ENCODE results near the gene COPA. TPM values are rescaled to one million over a fixed set of nuclear protein-coding genes. Genes with fewer than 3 reads are reported as not detected.
A peak's percentile ranks its signal among the peaks of the same experiment; 100 is the strongest.
"Not testable (repeated sequence)": the region's sequence is repeated elsewhere in the genome, so short reads cannot be mapped to it uniquely, and the experiment has no call there.

The COPA gene
- total RNA-seq (100 to 1,000 TPM; 128 to 132 TPM), polyA plus RNA-seq (100 to 1,000 TPM; 115 to 150 TPM)

DNA sequence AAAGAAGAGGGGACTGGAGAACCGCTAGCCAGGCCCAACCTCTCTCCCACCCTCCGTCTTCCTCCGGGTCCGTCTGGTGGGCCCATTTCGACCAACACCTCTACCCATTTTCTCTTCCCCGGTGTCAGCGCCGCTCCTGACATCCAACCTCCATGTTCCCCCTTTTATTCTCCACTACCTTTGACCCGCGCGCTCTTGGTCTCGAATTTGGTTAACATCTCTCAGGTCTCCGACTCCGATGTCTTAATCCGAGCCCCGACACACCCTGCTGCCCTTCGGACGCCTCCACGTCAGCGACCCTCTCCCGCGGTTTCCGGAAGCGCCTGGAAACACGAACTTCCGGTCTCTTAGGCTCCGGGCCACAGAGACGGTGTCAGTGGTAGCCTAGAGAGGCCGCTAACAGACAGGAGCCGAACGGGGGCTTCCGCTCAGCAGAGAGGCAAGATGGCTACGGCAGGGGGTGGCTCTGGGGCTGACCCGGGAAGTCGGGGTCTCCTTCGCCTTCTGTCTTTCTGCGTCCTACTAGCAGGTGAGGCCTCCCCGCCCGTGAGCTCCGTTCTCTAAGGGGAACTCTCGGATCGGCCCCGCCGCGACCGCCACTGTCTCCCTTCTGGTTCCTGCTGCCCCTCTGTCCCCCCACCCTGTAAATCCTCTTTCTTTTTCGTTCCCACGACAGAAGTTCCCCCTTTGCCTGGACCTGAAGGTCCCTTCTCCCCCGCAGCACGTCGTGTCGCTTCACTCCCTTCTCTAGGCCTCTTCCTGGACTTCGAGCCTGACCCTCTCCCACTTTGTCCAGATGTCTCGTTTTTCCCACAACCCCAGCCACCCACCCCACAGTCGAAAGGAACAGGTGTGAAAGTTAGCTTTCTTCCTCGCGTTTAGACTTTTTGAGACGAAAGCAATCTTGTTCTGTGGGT lies at the start of gene COPA, which contains the start of gene NCSTN:
Gene COPA (minus strand): TSS at position 298 of the 917 bp plus-strand sequence. CDS start 80 bp downstream, at position 218.
Gene NCSTN (plus strand): TSS at position 431 of the 917 bp plus-strand sequence. CDS start 14 bp downstream, at position 445.
- Mint-ChIP-seq H3K4me1 (peaks cover 35 to 67% (median 49%) of the 10 kb centered on the region in 4 donors), H3K27me3 (no peaks in the 10 kb centered on the region), H3K36me3 (peaks cover 23 to 65% of the 10 kb centered on the region in 2 donors), H3K4me3 (peak within 1 kb of the TSS; percentile 99 to 100 (median 100)), H3K9me3 (no peaks in the 10 kb centered on the region), H3K27ac (peak within 1 kb of the TSS; percentile 96 to 100 (median 100))
- ChIA-PET POLR2A (ENCODE audit: partially characterized antibody) (interaction anchor here (0.6 to 1.3 kb wide), 8 partner anchors 8 to 179 kb away, joined by 3 to 4 read pairs (median 3); partner anchors contain the start of gene SLAMF6), CTCF (ENCODE audit: partially characterized antibody) (interaction anchor here (1.2 to 4.5 kb wide), 3 partner anchors 11 to 52 kb away, joined by 3 to 19 read pairs (median 7); no protein-coding TSS in a partner anchor)
- Histone ChIP-seq H3K27me3 (ENCODE audit: insufficient read depth, low read length) (no peaks in the 10 kb centered on the region), H3K36me3 (ENCODE audit: insufficient read depth, low read length) (peaks cover 36% of the 10 kb centered on the region), H3K4me3 (ENCODE audit: low read length in 2 of 2) (peak within 1 kb of the TSS; percentile 77 to 96), H3K27ac (ENCODE audit: low read depth, low read length) (peak within 1 kb of the TSS; percentile 94), H3K4me1 (ENCODE audit: insufficient read depth, low read length) (peaks cover 44% of the 10 kb centered on the region), H3K9me3 (ENCODE audit: control insufficient read depth in 1 of 2, low read length in 2 of 2) (no peaks in the 10 kb centered on the region)
- intact Hi-C loops (cut with micrococcal nuclease): loop anchor here (1.0 to 10.0 kb wide), 5 partner anchors 58 to 724 kb away; partner anchors contain the start of genes ARHGAP30, DCAF8, PEX19 and SLAMF6
- DNase-seq: peak; percentile 89 to 95 (median 89)

DNA sequence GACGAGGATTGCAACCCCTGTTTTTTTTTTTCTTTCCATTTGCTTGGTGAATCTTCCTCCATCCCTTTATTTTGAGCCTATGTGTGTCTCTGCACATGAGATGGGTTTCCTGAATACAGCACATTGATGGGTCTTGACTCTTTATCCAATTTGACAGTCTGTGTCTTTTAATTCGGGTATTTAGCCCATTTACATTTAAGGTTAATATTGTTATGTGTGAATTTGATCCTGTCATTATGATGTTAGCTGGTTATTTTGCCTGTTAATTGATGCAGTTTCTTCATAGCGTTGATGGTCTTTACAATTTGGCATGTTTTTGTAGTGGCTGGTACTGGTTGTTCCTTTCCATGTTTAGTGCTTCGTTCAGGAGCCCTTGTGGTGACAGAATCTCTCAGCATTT lies 45.4 kb upstream of the COPA start:
- DNase-seq; H3K27ac ChIP-seq (ENCODE audit: low read depth, low read length); H3K4me3 ChIP-seq (ENCODE audit: low read length in 2 of 2); H3K36me3 ChIP-seq (ENCODE audit: insufficient read depth, low read length); POLR2A ChIA-PET (ENCODE audit: partially characterized antibody); intact Hi-C loops (cut with micrococcal nuclease); CTCF ChIA-PET (ENCODE audit: partially characterized antibody); H3K27ac Mint-ChIP-seq; H3K4me1 ChIP-seq (ENCODE audit: insufficient read depth, low read length); H3K9me3 ChIP-seq (ENCODE audit: control insufficient read depth in 1 of 2, low read length in 2 of 2); H3K27me3 ChIP-seq (ENCODE audit: insufficient read depth, low read length); H3K36me3 Mint-ChIP-seq; H3K4me3 Mint-ChIP-seq; H3K4me1 Mint-ChIP-seq; H3K27me3 Mint-ChIP-seq: not testable (repeated sequence)
- H3K9me3 Mint-ChIP-seq: peaks cover 0 to 12% (median 1%) of the 10 kb centered on the region in 8 donors

DNA sequence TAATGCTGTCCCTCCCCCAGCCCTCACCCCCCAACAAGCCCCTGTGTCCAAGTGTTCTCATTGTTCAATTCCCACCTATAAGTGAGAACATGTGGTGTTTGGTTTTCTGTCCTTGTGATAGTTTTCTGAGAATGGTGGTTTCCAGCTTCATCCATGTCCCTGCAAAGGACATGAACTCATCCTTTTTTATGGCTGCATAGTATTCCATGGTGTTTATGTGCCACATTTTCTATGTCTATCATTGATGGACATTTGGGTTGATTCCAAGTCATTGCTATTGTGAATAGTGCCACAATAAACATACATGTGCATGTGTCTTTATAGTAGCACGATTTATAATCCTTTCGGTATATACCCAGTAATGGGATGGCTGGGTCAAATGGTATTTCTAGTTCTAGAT lies 41.8 kb upstream of the COPA start:
- H3K9me3 ChIP-seq (ENCODE audit: control insufficient read depth in 1 of 2, low read length in 2 of 2); H3K27ac ChIP-seq (ENCODE audit: low read depth, low read length); H3K27me3 ChIP-seq (ENCODE audit: insufficient read depth, low read length); H3K4me1 Mint-ChIP-seq; H3K36me3 ChIP-seq (ENCODE audit: insufficient read depth, low read length); H3K36me3 Mint-ChIP-seq; H3K27me3 Mint-ChIP-seq; H3K27ac Mint-ChIP-seq; DNase-seq; intact Hi-C loops (cut with micrococcal nuclease); POLR2A ChIA-PET (ENCODE audit: partially characterized antibody); CTCF ChIA-PET (ENCODE audit: partially characterized antibody); H3K4me3 Mint-ChIP-seq; H3K4me3 ChIP-seq (ENCODE audit: low read length in 2 of 2); H3K4me1 ChIP-seq (ENCODE audit: insufficient read depth, low read length): not testable (repeated sequence)
- peaks cover 0 to 12% (median 1%) of the 10 kb centered on the region in 8 donors for H3K9me3 Mint-ChIP-seq

- Mint-ChIP-seq H3K4me3 (no peak overlapping the region), H3K27ac (no peak overlapping the region), H3K4me1 (peaks cover 9 to 16% (median 12%) of the 10 kb centered on the region in 4 donors), H3K36me3 (no peaks in the 10 kb centered on the region), H3K9me3 (no peaks in the 10 kb centered on the region), H3K27me3 (peaks cover 0 to 1% of the 10 kb centered on the region in 2 donors)
- POLR2A ChIA-PET (ENCODE audit: partially characterized antibody): interaction anchor here (0.5 to 1.5 kb wide), 2 partner anchors 184 to 858 kb away, joined by 3 read pairs; no protein-coding TSS in a partner anchor
- no peaks in the 10 kb centered on the region for H3K9me3 ChIP-seq (ENCODE audit: control insufficient read depth in 1 of 2, low read length in 2 of 2)
- no peak overlapping the region for H3K27ac ChIP-seq (ENCODE audit: low read depth, low read length)
- intact Hi-C loops (cut with micrococcal nuclease): loop anchor here (5.0 kb wide), 3 partner anchors 290 to 440 kb away; no protein-coding TSS in a partner anchor
- H3K27me3 ChIP-seq (ENCODE audit: insufficient read depth, low read length): no peaks in the 10 kb centered on the region
- DNase-seq: no peak
- H3K4me3 ChIP-seq (ENCODE audit: low read length in 2 of 2): no peak overlapping the region
- peaks cover 14% of the 10 kb centered on the region for H3K4me1 ChIP-seq (ENCODE audit: insufficient read depth, low read length)
- H3K36me3 ChIP-seq (ENCODE audit: insufficient read depth, low read length): no peaks in the 10 kb centered on the region
- CTCF ChIA-PET (ENCODE audit: partially characterized antibody): interaction anchor here (0.9 to 9.9 kb wide), 15 partner anchors 9 to 292 kb away, joined by 3 to 77 read pairs (median 10); partner anchors contain the start of genes CASQ1, NCSTN, NHLH1 and PEX19
Measured at GRCh38 chr1:160377585-160378206, 34.6 kb upstream of the COPA start.

GRCh38 chr1:160376525-160377131 lies 33.6 kb upstream of the COPA start:
- no peaks in the 10 kb centered on the region for H3K36me3 Mint-ChIP-seq
- ChIA-PET POLR2A (ENCODE audit: partially characterized antibody) (interaction anchor here (1.5 kb wide), 1 partner anchor 183 kb away, joined by 3 read pairs; no protein-coding TSS in a partner anchor), CTCF (ENCODE audit: partially characterized antibody) (interaction anchor here (0.5 to 9.9 kb wide), 21 partner anchors 8 to 299 kb away, joined by 3 to 77 read pairs (median 5); partner anchors contain the start of genes CASQ1, IGSF8, NCSTN and NHLH1)
- no peaks in the 10 kb centered on the region for H3K36me3 ChIP-seq (ENCODE audit: insufficient read depth, low read length)
- H3K9me3 ChIP-seq (ENCODE audit: control insufficient read depth in 1 of 2, low read length in 2 of 2): no peaks in the 10 kb centered on the region
- H3K4me1 ChIP-seq (ENCODE audit: insufficient read depth, low read length): peaks cover 14% of the 10 kb centered on the region
- H3K27me3 Mint-ChIP-seq: peaks cover 0 to 1% of the 10 kb centered on the region in 2 donors
- peak in 4 of 5 donors; percentile 39 to 46 (median 44) for DNase-seq
- peaks cover 9 to 16% (median 12%) of the 10 kb centered on the region in 4 donors for H3K4me1 Mint-ChIP-seq
- peak overlapping the region in 3 of 8 donors; percentile 17 to 62 (median 48) for H3K4me3 Mint-ChIP-seq
- no peaks in the 10 kb centered on the region for H3K27me3 ChIP-seq (ENCODE audit: insufficient read depth, low read length)
- intact Hi-C loops (cut with micrococcal nuclease): loop anchor here (1.0 to 5.0 kb wide), 5 partner anchors 183 to 439 kb away; no protein-coding TSS in a partner anchor
- H3K9me3 Mint-ChIP-seq: no peaks in the 10 kb centered on the region
- H3K4me3 ChIP-seq (ENCODE audit: low read length in 2 of 2): no peak overlapping the region
- no peak overlapping the region for H3K27ac ChIP-seq (ENCODE audit: low read depth, low read length)
- H3K27ac Mint-ChIP-seq: peak overlapping the region in 1 of 7 donors; percentile 31

GRCh38 chr1:160375788-160376524 lies 32.9 kb upstream of the COPA start:
- peak overlapping the region in 4 of 8 donors; percentile 3 to 62 (median 36) for H3K4me3 Mint-ChIP-seq
- Histone ChIP-seq H3K4me3 (ENCODE audit: low read length in 2 of 2) (no peak overlapping the region), H3K36me3 (ENCODE audit: insufficient read depth, low read length) (no peaks in the 10 kb centered on the region), H3K9me3 (ENCODE audit: control insufficient read depth in 1 of 2, low read length in 2 of 2) (no peaks in the 10 kb centered on the region), H3K4me1 (ENCODE audit: insufficient read depth, low read length) (peaks cover 14% of the 10 kb centered on the region), H3K27me3 (ENCODE audit: insufficient read depth, low read length) (no peaks in the 10 kb centered on the region), H3K27ac (ENCODE audit: low read depth, low read length) (no peak overlapping the region)
- DNase-seq: no peak
- intact Hi-C loops (cut with micrococcal nuclease): loop anchor here (1.0 to 5.0 kb wide), 5 partner anchors 183 to 439 kb away; no protein-coding TSS in a partner anchor
- H3K4me1 Mint-ChIP-seq: peaks cover 9 to 16% (median 12%) of the 10 kb centered on the region in 4 donors
- peak overlapping the region in 2 of 7 donors; percentile 37 to 44 for H3K27ac Mint-ChIP-seq
- H3K36me3 Mint-ChIP-seq: no peaks in the 10 kb centered on the region
- H3K9me3 Mint-ChIP-seq: no peaks in the 10 kb centered on the region
- ChIA-PET POLR2A (ENCODE audit: partially characterized antibody) (no interaction called here), CTCF (ENCODE audit: partially characterized antibody) (interaction anchor here (1.2 to 9.9 kb wide), 18 partner anchors 10 to 299 kb away, joined by 3 to 77 read pairs (median 7); partner anchors contain the start of genes CASQ1, IGSF8, NCSTN and NHLH1)
- peaks cover 0 to 1% of the 10 kb centered on the region in 2 donors for H3K27me3 Mint-ChIP-seq

All from CD4-positive, alpha-beta memory T cell (primary cell).